A549 (cell line): ENCODE measurements around the gene SLC16A1.
"Not testable (repeated sequence)": the region's sequence is repeated elsewhere in the genome, so short reads cannot be mapped to it uniquely, and the experiment has no call there.

Experiments
- BCL3 ChIP-seq: fragments of >200 bp; sonication (Bioruptor Twin); formaldehyde crosslinking; IDR thresholded peaks from 3 replicates; pipeline ENCODE4 v1.6.1; 2016
- BHLHE40 ChIP-seq: IDR thresholded peaks from 2 replicates; pipeline ENCODE4 v1.6.1; 2012; ENCODE audit warnings: low read depth, low read length, inconsistent platforms
- CBX2 ChIP-seq: fragments of 200-600 bp; sonication (generic); IDR thresholded peaks from 2 replicates; pipeline ENCODE4 v1.6.1; 2016; ENCODE audit warnings: low read depth, mild to moderate bottlenecking, borderline replicate concordance
- HOXA7 ChIP-seq: fragments of 250-450 bp; sonication (Bioruptor Pico); IDR thresholded peaks from 2 replicates; pipeline ENCODE4 v1.5.0; 2020; ENCODE audit warnings: mild to moderate bottlenecking, moderate library complexity
- JUNB ChIP-seq: fragments of >200 bp; sonication (Bioruptor Twin); formaldehyde crosslinking; IDR thresholded peaks from 2 replicates; pipeline ENCODE4 v1.6.1; 2016
- MAFK ChIP-seq: fragments of 450-650 bp; IDR thresholded peaks from 2 replicates; pipeline ENCODE4 v1.6.1; 2014; ENCODE audit not compliant: partially characterized antibody
- MAX ChIP-seq: IDR thresholded peaks from 2 replicates; pipeline ENCODE4 v1.6.1; 2012
- NFE2L2 ChIP-seq: fragments of 150-350 bp; conservative IDR thresholded peaks from 2 replicates; pipeline ENCODE4 v1.6.1; 2014; ENCODE audit warnings: low read length
- POLR2A ChIP-seq: IDR thresholded peaks from 2 replicates; pipeline ENCODE4 v1.6.1; 2012; ENCODE audit warnings: mild to moderate bottlenecking, low read length
- RAD21 ChIP-seq, 2 experiments: fragments of >200 bp in 1 of 2; sonication (Bioruptor Twin) in 1 of 2; formaldehyde crosslinking in 1 of 2; IDR thresholded peaks in 1 of 2; conservative IDR thresholded peaks in 1 of 2; 2 replicates in 1 of 2; 3 replicates in 1 of 2; pipeline ENCODE4 v1.6.1; 2012 to 2018; ENCODE audit warnings: inconsistent platforms in 1 of 2
- ZFP36 ChIP-seq: fragments of 450-650 bp; IDR thresholded peaks from 2 replicates; pipeline ENCODE4 v1.6.1; 2014; ENCODE audit warnings: borderline replicate concordance; ENCODE audit not compliant: partially characterized antibody
- ZSCAN20 ChIP-seq: fragments of 250-450 bp; sonication (Bioruptor Pico); IDR thresholded peaks from 2 replicates; pipeline ENCODE4 v1.8.0; 2022; ENCODE audit warnings: mild to moderate bottlenecking, moderate library complexity
- TF ChIP-seq, protein P1 (sequence below): fragments of >200 bp; sonication (Bioruptor Twin); formaldehyde crosslinking; IDR thresholded peaks from 3 replicates; pipeline ENCODE4 v1.5.1; 2016
- TF ChIP-seq, protein P2 (sequence below): fragments of 200-600 bp; sonication (generic); IDR thresholded peaks from 2 replicates; pipeline ENCODE4 v1.6.1; 2016; ENCODE audit warnings: antibody characterized with exemption, mild to moderate bottlenecking, moderate library complexity

DNA sequence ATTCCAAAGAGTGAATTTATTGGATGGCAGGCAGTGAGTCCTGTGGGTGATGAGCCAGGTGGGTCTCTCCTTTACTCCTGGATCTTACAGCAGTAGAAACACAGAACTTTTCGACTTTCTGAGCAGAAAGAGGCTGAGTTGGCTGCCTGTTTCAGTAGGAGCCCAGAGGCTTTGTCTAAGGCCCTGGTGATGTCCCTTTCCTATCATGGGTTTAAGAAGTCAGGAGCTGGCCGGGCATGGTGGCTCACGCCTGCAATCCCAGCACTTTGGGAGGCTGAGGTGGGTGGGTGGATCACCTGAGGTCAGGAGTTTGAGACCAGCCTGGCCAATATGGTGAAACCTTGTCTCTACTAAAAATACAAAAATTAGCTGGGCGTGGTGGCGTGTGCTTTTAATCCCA is 71.0 kb downstream of the SLC16A1 start:
- TF ChIP-seq BHLHE40; MAX; POLR2A; HOXA7 (CRISPR knock-in tag); ZSCAN20 (CRISPR knock-in tag); RAD21 (conservative IDR thresholded peaks at IDR 0.05 in 1 of 2, IDR thresholded peaks at IDR 0.05 in 1 of 2); CBX2; MAFK; ZFP36; NFE2L2; JUNB; BCL3: not testable (repeated sequence)
- TF ChIP-seq, protein P1, sequence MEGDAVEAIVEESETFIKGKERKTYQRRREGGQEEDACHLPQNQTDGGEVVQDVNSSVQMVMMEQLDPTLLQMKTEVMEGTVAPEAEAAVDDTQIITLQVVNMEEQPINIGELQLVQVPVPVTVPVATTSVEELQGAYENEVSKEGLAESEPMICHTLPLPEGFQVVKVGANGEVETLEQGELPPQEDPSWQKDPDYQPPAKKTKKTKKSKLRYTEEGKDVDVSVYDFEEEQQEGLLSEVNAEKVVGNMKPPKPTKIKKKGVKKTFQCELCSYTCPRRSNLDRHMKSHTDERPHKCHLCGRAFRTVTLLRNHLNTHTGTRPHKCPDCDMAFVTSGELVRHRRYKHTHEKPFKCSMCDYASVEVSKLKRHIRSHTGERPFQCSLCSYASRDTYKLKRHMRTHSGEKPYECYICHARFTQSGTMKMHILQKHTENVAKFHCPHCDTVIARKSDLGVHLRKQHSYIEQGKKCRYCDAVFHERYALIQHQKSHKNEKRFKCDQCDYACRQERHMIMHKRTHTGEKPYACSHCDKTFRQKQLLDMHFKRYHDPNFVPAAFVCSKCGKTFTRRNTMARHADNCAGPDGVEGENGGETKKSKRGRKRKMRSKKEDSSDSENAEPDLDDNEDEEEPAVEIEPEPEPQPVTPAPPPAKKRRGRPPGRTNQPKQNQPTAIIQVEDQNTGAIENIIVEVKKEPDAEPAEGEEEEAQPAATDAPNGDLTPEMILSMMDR, result not testable (repeated sequence)
- TF ChIP-seq, protein P2, sequence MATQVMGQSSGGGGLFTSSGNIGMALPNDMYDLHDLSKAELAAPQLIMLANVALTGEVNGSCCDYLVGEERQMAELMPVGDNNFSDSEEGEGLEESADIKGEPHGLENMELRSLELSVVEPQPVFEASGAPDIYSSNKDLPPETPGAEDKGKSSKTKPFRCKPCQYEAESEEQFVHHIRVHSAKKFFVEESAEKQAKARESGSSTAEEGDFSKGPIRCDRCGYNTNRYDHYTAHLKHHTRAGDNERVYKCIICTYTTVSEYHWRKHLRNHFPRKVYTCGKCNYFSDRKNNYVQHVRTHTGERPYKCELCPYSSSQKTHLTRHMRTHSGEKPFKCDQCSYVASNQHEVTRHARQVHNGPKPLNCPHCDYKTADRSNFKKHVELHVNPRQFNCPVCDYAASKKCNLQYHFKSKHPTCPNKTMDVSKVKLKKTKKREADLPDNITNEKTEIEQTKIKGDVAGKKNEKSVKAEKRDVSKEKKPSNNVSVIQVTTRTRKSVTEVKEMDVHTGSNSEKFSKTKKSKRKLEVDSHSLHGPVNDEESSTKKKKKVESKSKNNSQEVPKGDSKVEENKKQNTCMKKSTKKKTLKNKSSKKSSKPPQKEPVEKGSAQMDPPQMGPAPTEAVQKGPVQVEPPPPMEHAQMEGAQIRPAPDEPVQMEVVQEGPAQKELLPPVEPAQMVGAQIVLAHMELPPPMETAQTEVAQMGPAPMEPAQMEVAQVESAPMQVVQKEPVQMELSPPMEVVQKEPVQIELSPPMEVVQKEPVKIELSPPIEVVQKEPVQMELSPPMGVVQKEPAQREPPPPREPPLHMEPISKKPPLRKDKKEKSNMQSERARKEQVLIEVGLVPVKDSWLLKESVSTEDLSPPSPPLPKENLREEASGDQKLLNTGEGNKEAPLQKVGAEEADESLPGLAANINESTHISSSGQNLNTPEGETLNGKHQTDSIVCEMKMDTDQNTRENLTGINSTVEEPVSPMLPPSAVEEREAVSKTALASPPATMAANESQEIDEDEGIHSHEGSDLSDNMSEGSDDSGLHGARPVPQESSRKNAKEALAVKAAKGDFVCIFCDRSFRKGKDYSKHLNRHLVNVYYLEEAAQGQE, result not testable (repeated sequence)
